Neural cell (in vitro differentiated cells): ENCODE measurements around the gene ABT1.

ENCODE experiments used
- EP300 ChIP-seq: fragments of 450-650 bp; conservative IDR thresholded peaks from 2 replicates; pipeline ENCODE4 v1.6.1; 2014; ENCODE audit warnings: antibody characterized with exemption, mild to moderate bottlenecking, moderate library complexity; ENCODE audit not compliant: poor library complexity, severe bottlenecking
- EZH2 ChIP-seq: fragments of 200-600, 300-800 bp; shearing (Covaris generic), sonication (generic); IDR thresholded peaks from 2 replicates; pipeline ENCODE4 v1.6.1; 2014; ENCODE audit warnings: antibody characterized with exemption, low read length, borderline replicate concordance, mild to moderate bottlenecking; ENCODE audit not compliant: insufficient read depth, poor library complexity, severe bottlenecking
- MXI1 ChIP-seq: fragments of 450-650 bp; conservative IDR thresholded peaks from 2 replicates; pipeline ENCODE4 v1.6.1; 2014; ENCODE audit warnings: antibody characterized with exemption, mild to moderate bottlenecking; ENCODE audit not compliant: poor library complexity, severe bottlenecking
- POLR2AphosphoS5 ChIP-seq: IDR thresholded peaks from 2 replicates; pipeline ENCODE4 v1.6.1; 2012
- TAF1 ChIP-seq: IDR thresholded peaks from 2 replicates; pipeline ENCODE4 v1.6.1; 2012; ENCODE audit warnings: low read depth
- TF ChIP-seq, protein P1 (sequence below): fragments of 450-650 bp; IDR thresholded peaks from 2 replicates; pipeline ENCODE4 v1.5.1; 2014; ENCODE audit warnings: antibody characterized with exemption, mild to moderate bottlenecking, moderate library complexity; ENCODE audit not compliant: poor library complexity, severe bottlenecking
- TF ChIP-seq, protein P2 (sequence below): IDR thresholded peaks from 2 replicates; pipeline ENCODE4 v1.6.1; 2012; ENCODE audit warnings: borderline replicate concordance

DNA sequence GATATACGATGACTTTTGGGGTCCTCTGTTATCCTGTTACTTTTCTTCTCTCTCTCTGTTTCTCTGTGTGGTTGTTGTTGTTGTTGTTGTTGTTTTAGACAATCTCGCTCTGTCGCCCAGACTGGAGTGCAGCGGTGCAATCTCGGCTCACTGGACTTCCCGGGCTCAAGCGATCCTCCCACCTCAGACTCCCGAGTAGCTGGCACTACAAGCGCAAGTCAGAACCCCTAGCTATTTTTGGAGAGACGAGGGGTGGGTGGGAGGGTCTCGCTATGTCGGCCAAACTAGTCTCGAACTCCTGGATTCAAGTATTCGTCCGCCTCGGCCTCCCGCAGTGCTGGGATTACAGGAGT lies 19.1 kb upstream of the ABT1 start:
- TF ChIP-seq, protein P1, sequence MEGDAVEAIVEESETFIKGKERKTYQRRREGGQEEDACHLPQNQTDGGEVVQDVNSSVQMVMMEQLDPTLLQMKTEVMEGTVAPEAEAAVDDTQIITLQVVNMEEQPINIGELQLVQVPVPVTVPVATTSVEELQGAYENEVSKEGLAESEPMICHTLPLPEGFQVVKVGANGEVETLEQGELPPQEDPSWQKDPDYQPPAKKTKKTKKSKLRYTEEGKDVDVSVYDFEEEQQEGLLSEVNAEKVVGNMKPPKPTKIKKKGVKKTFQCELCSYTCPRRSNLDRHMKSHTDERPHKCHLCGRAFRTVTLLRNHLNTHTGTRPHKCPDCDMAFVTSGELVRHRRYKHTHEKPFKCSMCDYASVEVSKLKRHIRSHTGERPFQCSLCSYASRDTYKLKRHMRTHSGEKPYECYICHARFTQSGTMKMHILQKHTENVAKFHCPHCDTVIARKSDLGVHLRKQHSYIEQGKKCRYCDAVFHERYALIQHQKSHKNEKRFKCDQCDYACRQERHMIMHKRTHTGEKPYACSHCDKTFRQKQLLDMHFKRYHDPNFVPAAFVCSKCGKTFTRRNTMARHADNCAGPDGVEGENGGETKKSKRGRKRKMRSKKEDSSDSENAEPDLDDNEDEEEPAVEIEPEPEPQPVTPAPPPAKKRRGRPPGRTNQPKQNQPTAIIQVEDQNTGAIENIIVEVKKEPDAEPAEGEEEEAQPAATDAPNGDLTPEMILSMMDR: no peak
- TF ChIP-seq MXI1 (no peak), EP300 (no peak), EZH2 (no peak), TAF1 (no peak), POLR2AphosphoS5 (no peak)
- TF ChIP-seq, protein P2, sequence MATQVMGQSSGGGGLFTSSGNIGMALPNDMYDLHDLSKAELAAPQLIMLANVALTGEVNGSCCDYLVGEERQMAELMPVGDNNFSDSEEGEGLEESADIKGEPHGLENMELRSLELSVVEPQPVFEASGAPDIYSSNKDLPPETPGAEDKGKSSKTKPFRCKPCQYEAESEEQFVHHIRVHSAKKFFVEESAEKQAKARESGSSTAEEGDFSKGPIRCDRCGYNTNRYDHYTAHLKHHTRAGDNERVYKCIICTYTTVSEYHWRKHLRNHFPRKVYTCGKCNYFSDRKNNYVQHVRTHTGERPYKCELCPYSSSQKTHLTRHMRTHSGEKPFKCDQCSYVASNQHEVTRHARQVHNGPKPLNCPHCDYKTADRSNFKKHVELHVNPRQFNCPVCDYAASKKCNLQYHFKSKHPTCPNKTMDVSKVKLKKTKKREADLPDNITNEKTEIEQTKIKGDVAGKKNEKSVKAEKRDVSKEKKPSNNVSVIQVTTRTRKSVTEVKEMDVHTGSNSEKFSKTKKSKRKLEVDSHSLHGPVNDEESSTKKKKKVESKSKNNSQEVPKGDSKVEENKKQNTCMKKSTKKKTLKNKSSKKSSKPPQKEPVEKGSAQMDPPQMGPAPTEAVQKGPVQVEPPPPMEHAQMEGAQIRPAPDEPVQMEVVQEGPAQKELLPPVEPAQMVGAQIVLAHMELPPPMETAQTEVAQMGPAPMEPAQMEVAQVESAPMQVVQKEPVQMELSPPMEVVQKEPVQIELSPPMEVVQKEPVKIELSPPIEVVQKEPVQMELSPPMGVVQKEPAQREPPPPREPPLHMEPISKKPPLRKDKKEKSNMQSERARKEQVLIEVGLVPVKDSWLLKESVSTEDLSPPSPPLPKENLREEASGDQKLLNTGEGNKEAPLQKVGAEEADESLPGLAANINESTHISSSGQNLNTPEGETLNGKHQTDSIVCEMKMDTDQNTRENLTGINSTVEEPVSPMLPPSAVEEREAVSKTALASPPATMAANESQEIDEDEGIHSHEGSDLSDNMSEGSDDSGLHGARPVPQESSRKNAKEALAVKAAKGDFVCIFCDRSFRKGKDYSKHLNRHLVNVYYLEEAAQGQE: no peak
